ENCODE results near the gene AURKB. TPM values are rescaled to one million over a fixed set of nuclear protein-coding genes. Genes with fewer than 3 reads are reported as not detected.
"Not testable (repeated sequence)": the region's sequence is repeated elsewhere in the genome, so short reads cannot be mapped to it uniquely, and the experiment has no call there.

Gene AURKB
- total RNA-seq, 1 donor from 2014 or later = 1.4 TPM

DNA sequence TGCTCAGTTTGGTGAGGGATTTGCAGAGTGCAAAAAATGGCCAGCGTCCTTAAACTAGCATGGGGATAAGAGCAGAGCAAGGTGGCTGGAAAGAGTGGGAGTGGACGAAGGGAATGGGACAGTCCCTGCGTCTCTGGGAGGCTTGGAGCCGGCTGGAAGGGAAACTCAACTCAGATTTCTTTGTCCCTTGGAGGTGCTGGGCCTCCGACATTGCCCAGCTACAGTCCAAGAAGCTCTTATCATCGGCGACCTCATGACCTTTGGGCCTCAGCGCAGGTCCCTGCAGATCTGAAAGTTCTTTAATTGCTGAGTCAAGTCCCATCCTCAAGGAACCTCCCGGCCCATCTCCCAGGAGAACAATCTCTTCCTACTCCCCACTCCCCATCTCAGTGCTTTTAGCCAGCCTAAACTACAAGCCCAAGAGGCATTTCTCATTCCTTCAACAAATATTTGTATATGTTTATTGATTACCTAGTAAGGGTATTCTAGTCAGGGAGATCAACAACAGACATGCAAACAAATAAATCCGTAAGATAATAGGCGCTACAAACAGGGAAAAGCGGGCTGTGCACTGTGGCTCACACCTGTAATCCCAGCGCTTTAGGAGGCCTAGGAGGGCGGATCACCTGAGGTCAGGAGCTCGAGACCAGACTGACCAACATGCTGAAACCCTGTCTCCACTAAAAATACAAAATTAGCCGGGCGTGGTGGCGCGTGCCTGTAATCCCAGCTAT, 33.2 kb downstream of the AURKB start:
- Histone ChIP-seq H3K4me1 (peaks cover 23% of the 10 kb centered on the region), H3K9me3 (no peaks in the 10 kb centered on the region), H3K27me3 (no peaks in the 10 kb centered on the region), H3K4me3 (peak overlapping the region; percentile 68), H3K36me3 (no peaks in the 10 kb centered on the region), H3K27ac (peak overlapping the region; percentile 84)
- ATAC-seq (no peak), DNase-seq (no peak)
- TF ChIP-seq, protein P1, sequence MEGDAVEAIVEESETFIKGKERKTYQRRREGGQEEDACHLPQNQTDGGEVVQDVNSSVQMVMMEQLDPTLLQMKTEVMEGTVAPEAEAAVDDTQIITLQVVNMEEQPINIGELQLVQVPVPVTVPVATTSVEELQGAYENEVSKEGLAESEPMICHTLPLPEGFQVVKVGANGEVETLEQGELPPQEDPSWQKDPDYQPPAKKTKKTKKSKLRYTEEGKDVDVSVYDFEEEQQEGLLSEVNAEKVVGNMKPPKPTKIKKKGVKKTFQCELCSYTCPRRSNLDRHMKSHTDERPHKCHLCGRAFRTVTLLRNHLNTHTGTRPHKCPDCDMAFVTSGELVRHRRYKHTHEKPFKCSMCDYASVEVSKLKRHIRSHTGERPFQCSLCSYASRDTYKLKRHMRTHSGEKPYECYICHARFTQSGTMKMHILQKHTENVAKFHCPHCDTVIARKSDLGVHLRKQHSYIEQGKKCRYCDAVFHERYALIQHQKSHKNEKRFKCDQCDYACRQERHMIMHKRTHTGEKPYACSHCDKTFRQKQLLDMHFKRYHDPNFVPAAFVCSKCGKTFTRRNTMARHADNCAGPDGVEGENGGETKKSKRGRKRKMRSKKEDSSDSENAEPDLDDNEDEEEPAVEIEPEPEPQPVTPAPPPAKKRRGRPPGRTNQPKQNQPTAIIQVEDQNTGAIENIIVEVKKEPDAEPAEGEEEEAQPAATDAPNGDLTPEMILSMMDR (IDR thresholded peaks at IDR 0.05) = no peak
- intact Hi-C loops (cut with DNase I) = no loop called here

- DNase-seq (peak; percentile 94), ATAC-seq (peak; percentile 86)
- intact Hi-C loops (cut with DNase I) = no loop called here
- Histone ChIP-seq H3K4me3 (peak within 1 kb of the TSS; percentile 68), H3K4me1 (peaks cover 23% of the 10 kb centered on the region), H3K27ac (peak within 1 kb of the TSS; percentile 84), H3K36me3 (no peaks in the 10 kb centered on the region), H3K9me3 (no peaks in the 10 kb centered on the region), H3K27me3 (no peaks in the 10 kb centered on the region)
- TF ChIP-seq, protein P1 (IDR thresholded peaks at IDR 0.05) = no peak
These were observed 34.0 kb downstream of the AURKB start, which contains the start of gene TMEM107 for GRCh38 chr17:8176197-8176940. Gene TMEM107 (minus strand): TSS chr17:8176380. CDS start chr17:8176286, 94 bp downstream.

DNA sequence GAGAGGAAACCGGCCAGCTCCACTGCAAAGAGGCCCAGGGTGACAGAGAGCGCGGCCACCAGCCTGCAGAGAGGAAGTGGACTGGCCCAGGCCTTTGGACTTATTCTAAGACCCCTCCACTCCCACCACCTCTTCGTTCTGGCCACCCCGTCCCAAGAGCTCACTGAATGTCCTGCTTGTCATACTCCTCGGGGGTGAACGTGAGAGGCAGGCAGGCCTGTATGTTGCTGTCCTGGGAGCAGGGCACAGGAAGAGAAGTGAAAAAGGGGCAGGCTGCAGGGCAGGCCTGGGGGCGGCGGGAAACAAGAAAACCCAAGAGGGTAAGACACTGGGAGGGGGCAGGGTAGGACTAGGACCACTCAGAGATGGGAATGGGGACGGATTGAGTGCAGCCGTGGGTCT, 34.6 kb downstream of the AURKB start:
- intact Hi-C loops (cut with DNase I) = no loop called here
- TF ChIP-seq, protein P1 (IDR thresholded peaks at IDR 0.05) = no peak
- Histone ChIP-seq H3K9me3 (no peaks in the 10 kb centered on the region), H3K27ac (peak overlapping the region; percentile 84), H3K27me3 (no peaks in the 10 kb centered on the region), H3K36me3 (no peaks in the 10 kb centered on the region), H3K4me1 (peaks cover 23% of the 10 kb centered on the region), H3K4me3 (peak overlapping the region; percentile 68)
- ATAC-seq (peak; percentile 22), DNase-seq (no peak)

GRCh38 chr17:8173871-8174322, 36.5 kb downstream of the AURKB start:
- H3K4me3 ChIP-seq = peak overlapping the region; percentile 47
- no peaks in the 10 kb centered on the region for H3K36me3 ChIP-seq
- TF ChIP-seq, protein P1 (IDR thresholded peaks at IDR 0.05) = no peak
- intact Hi-C loops (cut with DNase I) = no loop called here
- ATAC-seq = no peak
- H3K27me3 ChIP-seq = no peaks in the 10 kb centered on the region
- H3K4me1 ChIP-seq = peaks cover 23% of the 10 kb centered on the region
- H3K27ac ChIP-seq = peak overlapping the region; percentile 99
- DNase-seq = no peak
- no peaks in the 10 kb centered on the region for H3K9me3 ChIP-seq

DNA sequence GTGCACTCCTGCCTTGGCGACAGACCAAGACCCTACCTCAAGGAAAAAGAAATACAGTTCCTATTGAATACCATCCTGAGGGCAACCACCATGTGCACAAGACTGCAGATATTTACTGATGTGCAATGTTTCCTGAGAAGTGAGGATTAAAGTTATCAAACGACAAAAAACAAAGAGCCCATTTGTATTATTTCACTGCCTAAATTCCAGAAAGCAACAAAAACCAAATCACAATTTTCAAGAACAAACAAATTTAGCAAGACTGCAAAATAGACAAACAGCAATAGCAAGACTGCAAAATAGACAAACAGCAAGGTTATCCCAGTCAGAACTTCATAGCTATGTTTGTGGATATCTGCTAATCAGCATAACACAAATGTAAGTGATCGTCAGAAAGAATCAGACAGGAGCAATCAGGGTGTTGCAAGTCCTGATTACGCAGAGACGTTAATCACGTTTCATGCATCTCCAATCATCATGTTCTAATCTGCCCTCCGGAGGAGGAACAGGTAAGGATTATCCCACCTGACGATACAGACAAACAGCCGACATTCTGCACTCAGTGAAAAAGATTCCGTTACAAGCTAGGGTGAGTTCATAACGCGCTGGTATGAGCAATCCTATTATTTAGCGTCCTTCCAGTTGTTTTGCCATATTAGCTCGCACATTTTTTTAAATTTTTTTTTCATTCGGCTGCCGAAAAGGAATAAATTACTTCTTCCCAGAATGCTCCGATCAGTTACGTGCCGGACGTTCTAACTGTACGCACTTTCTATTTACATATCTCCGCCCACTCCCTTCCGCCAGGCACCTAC, 37.1 kb downstream of the AURKB start:
- no peaks in the 10 kb centered on the region for H3K36me3 ChIP-seq
- intact Hi-C loops (cut with DNase I) = no loop called here

DNA sequence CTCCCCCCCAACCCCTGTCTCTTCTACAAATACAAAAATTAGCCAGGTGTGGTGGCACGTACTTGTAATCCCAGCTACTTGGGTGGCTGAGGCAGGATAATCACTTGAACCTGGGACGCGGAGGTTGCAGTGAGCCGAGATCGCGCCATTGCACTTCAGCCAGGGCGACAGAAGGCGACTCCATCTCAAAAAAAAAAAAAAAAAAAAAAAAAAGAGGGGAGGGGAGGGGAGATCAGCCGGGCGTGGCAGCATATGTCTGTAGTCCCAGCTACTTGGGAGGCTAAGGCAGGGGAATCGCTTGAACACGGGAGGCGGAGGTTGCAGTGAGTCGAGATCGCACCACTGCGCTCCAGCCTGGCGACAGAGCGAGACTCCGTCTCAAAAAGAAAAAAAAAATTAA, 40.2 kb downstream of the AURKB start:
- H3K36me3 ChIP-seq, ATAC-seq, DNase-seq: not testable (repeated sequence)

More for the DNA sequence above, 37.1 kb downstream of the AURKB start:
- Histone ChIP-seq H3K27ac (peak overlapping the region; percentile 99), H3K9me3 (no peaks in the 10 kb centered on the region), H3K4me1 (peaks cover 23% of the 10 kb centered on the region), H3K4me3 (peak overlapping the region; percentile 47), H3K27me3 (no peaks in the 10 kb centered on the region)
- ATAC-seq = peak; percentile 86
- TF ChIP-seq, protein P1 (IDR thresholded peaks at IDR 0.05) = no peak
- peak; percentile 82 for DNase-seq

More for the DNA sequence above, 40.2 kb downstream of the AURKB start:
- H3K27me3 ChIP-seq; H3K9me3 ChIP-seq; H3K27ac ChIP-seq; H3K4me3 ChIP-seq; H3K4me1 ChIP-seq; intact Hi-C loops (cut with DNase I): not testable (repeated sequence)

All from upper lobe of right lung (tissue), 1 donor.